Eye (tissue), 1 donor: Measurements from ENCODE around the gene CAMK2N1.
A peak's percentile ranks its signal among the peaks of the same experiment; 100 is the strongest.

Experiments used
- DNase-seq: peaks from one replicate; pipeline ENCODE4 v3.0.0-alpha.2; 2015

The CAMK2N1 gene

GRCh38 chr1:20496241-20496661 lies 10.2 kb upstream of the CAMK2N1 start:
- DNase-seq = no peak

DNA sequence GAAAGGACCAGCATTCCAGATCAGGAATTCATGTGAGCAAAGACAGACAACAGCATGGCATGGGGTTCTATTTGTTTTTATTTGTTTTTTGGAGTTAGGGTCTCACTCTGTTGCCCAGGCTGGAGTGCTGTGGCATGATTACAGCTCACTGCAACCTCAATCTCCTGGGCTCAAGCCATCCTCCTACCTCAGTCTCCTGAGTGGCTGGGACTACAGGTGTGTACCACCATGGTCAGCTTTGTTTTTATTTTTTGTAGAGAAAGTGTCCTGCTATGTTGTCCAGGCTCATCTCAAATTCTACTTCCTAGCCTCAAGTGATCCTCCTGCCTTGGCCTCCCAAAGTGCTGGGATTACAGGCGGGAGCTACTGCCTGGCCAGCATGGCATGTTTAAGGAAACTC lies 9.7 kb upstream of the CAMK2N1 start:
- no peak for DNase-seq

GRCh38 chr1:20494609-20495311 lies 8.8 kb upstream of the CAMK2N1 start:
- DNase-seq = no peak

DNA sequence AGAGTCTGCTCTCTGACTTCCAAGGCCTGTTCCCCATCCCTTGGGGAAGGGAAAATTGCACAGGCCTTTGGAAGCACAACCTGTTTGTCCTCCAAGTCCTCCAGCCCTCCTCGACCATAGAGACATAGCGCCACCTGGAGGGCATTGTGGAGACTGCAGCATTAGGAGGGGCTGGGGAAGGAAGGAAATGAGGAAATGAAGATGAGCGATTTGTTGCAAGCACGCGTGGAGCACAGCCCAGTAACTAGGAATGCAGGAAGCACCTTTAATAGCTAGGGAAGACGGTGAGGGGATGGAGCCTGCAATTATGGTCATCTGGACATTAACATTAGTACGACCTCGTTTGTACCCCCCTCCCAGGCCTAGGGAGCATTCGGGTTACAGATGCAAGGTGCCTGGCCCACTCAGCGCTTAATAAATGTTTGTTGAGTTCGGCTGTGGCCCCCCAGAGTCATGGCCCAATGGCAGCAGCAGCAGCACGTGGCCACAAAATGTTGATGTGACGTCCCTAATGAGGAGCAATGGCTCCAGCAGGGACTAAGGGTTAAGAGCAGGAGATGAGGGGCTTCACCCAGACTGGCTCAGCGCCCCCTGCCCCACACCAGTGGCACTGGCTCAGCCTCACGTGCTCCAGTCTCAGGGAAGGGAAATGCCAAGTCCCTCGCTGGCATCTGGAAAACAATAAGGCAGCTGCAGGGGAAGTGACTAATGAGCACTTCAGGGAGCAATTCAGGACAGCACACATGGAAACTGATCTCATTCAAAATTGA lies 8.0 kb upstream of the CAMK2N1 start:
- peak; percentile 98 for DNase-seq

DNA sequence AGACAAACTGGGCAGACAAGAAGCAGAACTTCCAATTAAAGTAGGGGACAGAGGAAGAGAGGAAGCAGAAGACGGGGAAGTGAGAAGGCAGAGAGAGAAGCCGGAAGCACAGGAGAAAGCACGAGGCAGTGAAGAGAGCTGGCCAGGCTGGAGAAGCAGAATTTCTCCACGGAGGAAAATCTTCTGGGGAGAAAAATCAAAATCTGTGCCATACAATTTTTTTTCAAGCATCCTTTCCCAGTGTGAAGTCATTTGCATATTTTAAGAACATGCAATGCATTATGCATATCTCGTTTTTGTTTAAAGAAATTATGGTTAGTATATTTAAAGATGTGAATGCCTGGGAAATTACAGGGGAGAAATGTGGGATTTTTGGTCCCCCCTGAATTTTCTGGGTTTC lies 7.3 kb upstream of the CAMK2N1 start:
- DNase-seq = no peak

GRCh38 chr1:20492751-20493150 lies 6.7 kb upstream of the CAMK2N1 start:
- no peak for DNase-seq

GRCh38 chr1:20491866-20492265 lies 5.9 kb upstream of the CAMK2N1 start:
- no peak for DNase-seq

- no peak for DNase-seq
Observed at GRCh38 chr1:20491178-20491577, 5.2 kb upstream of the CAMK2N1 start.

- peak; percentile 51 for DNase-seq
Observed at GRCh38 chr1:20487236-20487590, 1.2 kb upstream of the CAMK2N1 start.

- peak; percentile 96 for DNase-seq
Observed at GRCh38 chr1:20486457-20487235, 636 bp upstream of the CAMK2N1 start.

DNA sequence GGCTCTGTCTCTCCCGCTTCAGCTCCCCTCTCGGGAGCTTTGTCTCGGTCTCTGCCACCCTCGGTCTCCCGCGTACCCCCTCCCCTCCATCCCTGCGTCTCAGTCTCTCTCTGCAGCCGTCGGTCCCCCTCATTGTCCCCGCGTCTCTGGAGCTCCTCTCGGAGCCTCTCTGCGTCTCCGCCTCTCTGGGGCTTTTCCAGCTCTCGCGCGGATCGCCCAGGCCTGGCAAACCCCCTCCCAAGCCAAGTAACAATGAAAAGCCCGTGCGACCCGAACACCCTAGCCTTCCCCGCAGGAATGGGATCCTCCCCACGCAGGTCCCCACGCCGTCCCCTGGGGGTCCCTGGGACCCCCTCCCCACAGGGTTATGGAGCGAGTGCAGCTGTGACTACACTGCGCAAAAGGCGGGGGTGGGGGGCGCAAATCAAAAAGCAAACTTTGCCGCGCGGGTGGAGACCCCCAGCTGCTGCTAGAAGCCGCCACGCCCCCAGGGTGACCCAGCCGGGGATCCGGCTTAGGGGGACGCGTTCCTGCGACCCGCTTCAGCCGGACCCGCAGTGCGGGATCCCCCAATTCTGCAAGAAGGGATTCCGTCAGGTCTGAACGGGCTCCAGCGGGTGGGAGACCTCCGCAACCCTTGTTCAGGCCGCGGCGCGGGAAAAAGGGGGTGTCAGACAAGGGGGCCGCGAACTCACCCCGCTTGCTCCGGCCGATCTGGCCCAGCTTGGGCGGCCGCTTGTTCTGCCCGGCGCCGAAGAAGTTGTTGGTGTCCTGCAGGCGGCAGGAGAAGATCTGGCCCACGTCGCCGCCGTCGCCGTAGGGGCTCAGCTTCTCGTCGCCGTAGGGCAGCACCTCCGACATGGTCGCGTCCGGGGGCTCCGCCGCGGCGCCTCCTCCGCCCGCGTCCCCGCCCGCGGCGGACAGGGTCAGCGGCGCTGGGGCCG lies 1.2 kb downstream of the CAMK2N1 start:
- DNase-seq = peak; percentile 84

DNA sequence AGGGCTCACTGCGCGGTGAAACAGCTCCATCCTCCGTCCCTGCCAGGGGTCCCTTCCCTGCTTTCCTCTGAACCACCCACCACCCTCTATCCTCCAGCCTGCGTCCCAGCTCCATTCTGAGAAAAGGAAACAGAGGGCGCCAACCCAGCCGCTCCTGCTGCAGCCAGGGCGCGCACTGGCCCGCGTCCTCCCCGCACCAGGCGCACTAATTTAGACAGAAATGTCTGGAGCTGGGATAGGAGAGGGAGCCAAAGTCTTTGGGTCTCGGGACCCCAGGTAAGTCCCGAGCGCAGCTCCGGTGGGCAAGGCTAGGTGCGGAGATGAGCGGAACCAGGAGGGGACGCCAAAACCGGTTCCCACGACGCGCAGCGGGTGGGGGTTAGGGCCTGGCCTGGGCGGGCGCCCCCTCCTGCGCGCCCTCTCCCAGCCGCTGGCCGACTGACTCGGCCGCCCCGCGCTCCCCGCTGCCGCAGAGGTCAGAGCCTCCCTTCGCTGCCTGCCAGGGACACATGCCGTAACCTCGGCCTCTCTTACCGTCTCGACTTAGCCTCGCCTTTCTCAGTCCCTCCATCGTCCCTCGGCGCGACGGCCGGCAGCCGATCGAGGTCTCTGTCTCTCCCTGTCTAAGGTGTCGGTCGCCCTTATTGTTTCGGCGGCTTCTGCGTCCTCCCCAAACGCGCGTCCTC lies 2.0 kb downstream of the CAMK2N1 start:
- peak; percentile 83 for DNase-seq

GRCh38 chr1:20483098-20483832 lies 2.7 kb downstream of the CAMK2N1 start:
- DNase-seq = no peak

DNA sequence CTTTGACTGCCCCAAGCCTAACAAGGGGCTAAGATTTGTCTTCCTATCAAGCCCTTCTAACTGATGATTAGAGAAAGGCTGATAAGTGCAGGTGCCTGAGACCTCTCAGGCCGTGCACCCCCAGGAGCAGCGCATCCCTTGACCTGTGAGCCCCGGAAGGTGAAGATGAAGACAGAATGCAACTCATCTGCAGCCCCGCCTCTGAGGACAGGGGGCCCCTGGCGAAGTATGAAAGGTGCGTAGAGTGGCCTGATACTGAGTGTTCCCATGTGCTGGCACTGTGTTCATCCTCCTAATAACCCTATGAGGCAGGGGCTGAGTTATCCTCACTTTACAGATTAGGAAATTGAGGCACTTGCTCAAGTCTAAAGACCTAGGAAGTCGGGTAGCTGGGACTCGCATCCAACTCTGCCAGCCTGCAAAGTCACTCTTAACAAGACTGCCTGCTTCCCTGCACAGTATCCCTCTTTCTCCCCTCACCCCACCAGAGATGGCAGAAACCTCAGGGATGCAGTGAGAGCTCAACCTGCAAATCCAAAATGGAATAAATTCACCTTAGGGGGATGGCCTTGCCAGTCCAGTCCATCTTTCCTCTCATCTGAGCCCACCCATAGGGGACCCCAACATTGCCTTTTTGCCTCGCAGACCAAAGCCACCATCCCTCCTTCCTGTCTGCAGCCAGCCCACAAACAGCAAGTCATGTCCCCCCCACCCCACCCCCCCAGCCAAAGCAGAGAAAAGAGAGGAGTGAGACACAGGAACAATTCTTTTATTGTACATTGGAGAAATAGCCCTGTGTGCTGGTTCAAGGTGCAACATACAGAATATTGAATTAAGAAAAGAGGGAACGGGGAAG lies 4.1 kb downstream of the CAMK2N1 start:
- DNase-seq = no peak

- DNase-seq = no peak
Observed at GRCh38 chr1:20480951-20481617, 4.9 kb downstream of the CAMK2N1 start.

- no peak for DNase-seq
Observed at GRCh38 chr1:20480243-20480944, 5.6 kb downstream of the CAMK2N1 start.

GRCh38 chr1:20479840-20480239 lies 6.2 kb downstream of the CAMK2N1 start:
- no peak for DNase-seq

- no peak for DNase-seq
Observed at GRCh38 chr1:20478057-20478635, 7.9 kb downstream of the CAMK2N1 start.
